HG03432 (cell line): ENCODE data around the gene SIDT1.
A peak's percentile ranks its signal among the peaks of the same experiment; 100 is the strongest.

ENCODE experiments used
- ATAC-seq: cut with Tn5 transposase; IDR thresholded peaks from one replicate; pipeline ENCODE4 v1.9.1; 2021; ENCODE audit warnings: mild to moderate bottlenecking, moderate library complexity; ENCODE audit not compliant: unreplicated experiment

SIDT1 gene

DNA sequence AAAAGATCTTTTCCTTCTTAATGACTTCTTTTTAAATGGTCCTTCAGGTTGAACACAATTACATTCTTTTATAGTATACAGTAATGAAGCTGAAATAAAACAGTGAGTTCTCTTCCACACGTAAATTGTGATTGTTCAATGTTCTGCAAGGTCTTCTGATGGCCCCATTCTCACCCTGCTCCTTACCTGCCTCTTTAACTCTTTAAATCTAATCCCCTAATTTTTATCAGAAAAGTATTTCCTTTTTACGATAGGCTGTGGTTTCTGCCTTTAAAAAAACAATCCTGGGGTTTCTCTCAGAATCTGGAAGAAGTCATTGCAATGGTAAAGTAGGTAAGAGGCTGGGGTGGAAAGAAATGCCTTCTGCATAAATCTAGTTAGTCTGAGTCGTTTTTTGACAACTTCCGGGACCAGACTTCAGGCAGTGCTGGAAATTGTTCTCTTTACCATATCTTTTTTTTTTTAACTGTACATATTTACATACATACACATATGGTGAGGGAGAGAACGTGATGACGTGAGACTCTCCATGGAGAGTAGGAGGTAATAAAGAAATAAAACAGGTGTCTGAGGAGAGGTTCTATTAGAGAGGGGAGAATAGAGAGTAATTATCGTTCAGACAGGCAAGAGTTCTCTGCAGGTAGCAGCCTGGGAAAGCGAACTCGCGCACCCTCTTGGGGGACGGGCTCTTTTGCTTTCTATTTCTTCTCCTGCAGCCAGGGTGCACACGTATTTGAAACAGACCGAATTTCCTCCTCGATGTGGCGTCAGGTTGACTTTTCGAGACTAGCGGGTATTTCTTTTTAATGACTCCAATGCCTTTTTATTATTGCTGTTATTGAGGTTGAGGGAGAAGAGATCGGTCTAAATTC lies at the start of gene SIDT1:
SIDT1 (plus strand) TSS at position 730 of the 872 bp plus-strand sequence. CDS start 467 bp downstream, outside the sequence.
- peak; percentile 75 for ATAC-seq

DNA sequence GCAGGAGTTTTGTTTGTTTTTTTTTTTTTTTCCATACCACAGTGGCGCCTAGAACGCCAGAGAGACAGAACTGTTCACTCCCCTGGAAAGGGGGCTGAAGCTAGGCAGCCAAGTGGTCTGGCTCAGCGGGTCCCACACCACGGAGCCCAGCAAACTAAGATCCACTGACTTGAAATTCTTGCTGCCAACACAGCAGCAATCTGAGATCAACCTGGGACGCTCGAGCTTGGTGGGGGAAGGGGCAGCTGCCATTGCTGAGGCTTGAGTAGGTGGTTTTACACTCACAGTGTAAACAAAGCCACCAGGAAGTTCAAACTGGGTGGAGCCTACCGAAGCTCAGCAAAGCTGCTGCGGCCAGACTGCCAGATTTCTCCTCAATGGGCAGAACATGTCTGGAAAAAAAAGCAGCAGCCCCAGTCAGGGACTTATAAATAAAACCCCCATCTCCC lies 47.2 kb upstream of the SIDT1 start:
- ATAC-seq: no peak

DNA sequence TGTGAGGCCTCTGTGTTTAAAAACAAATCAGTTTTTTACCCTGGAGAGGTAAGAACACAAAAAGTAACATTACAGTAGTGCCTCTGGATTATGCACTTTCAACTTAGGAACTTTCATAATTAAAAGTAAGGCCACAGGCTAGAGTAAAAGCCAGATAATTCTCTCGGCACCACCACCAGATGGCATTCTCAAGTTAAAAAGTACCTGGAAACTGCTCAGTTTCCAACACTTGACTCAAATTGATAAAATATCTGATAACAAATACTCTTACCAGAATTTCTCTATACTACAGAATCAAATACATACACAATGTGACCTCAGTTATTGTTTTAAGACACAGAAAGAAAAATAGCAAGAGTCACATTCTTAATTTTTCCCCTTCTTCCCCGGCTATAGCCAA lies 37.3 kb upstream of the SIDT1 start:
- ATAC-seq: peak; percentile 66

DNA sequence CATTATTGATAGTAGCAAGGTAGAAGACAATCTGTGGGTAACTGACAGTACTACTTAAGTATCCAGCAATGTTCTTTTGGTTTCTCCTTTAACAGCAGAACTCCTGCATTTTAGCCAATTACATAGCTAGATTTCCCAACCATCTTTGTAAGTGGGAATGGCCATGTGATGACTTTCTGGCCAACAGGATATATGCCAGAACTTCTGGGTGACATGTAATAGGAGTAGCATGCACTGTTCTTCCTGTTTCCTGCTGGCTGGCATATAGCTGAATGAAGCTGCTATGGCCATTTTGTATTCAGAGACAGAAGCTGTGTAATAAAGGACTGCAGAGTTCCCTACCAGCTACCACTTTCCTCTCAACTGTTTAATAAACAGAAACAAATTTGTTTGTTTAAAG lies 35.4 kb upstream of the SIDT1 start:
- no peak for ATAC-seq

DNA sequence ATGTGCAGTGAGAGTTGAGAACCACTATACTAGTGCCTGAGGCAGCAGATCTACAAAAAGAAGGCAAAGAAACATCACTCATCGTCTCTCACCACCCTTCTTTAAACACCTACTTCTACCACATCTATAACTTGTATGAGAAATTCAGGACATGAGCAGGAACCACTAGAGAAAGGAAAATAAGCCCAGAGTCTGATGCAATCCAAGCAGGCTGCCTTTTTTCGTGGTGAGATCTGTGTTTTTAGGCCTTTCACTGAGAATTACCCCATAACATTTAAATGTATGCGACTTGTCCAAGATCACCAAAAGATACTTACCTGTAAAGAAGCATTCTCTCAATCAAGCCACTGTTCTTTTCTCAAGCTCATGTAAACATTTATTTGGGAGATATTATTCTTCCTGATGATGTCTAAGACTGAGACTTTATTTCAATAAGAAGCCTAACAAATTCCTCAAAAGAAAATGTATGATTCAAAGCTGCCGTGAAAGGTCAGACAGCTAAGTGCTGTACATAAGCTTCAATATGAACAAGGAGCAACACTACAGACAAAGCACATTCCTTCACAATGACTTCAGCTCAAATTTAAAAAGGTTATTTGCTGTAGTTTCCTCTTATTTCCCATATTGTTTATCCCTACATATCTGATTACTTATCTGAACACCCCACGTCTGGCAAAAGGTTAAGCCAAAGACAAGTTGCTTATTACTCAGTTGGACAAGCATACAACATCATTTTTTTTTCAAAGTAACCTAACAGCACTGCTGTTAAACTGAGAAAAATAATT lies 33.9 kb upstream of the SIDT1 start:
- no peak for ATAC-seq

DNA sequence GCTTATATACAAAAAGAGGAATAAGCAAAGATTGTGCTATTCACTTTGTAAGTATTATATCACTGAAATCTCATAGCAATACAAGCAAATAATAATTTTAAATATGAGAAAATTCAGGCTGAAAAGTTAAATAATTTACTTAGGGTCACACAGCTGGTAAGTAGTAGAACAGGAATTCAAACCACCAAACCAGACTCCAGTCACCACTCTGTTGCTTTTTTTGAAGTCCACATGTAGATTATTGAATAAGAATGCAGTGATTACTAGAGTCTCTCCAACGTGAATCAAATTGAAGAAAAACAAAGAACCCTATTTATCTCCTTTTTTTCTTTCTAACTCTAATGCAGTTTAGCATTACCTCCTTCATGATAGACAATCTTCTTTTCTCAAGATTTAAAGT lies 33.3 kb upstream of the SIDT1 start:
- ATAC-seq: no peak

DNA sequence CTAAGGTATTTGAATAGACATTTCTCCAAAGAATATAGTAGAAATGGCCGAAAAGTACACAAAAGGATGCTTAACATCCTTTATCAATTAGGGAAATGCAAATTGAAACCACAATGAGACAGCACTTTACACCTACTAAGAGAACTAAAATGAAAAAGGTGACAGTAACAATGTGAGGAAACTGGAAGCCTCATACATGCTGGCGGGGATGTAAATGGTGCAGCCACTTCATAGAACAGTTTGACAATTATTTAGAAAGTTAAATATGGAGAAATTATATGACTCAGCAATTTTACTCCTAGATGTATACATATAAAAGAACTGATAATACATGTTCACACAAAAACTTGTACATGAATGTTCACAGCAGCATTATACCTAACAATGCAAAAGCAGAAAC lies 30.8 kb upstream of the SIDT1 start:
- no peak for ATAC-seq

DNA sequence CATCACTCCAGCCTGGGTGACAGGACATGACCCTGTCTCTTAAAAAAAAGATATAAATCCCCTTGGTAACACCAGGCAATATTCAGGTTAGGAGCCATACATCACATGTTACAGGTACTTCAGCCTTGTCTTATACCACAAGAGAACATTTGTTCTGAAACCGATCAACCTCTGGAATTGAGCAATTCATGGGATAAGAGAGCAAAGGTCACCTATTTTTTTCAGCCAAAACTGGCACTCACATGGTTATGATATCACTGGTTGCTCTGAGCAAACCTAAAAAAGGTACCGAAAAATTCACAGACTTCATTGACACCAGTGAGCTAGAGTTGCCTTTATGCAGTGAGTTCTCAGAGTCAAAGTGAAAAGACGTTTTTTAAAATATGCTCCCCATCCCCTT lies 26.5 kb upstream of the SIDT1 start:
- no peak for ATAC-seq

DNA sequence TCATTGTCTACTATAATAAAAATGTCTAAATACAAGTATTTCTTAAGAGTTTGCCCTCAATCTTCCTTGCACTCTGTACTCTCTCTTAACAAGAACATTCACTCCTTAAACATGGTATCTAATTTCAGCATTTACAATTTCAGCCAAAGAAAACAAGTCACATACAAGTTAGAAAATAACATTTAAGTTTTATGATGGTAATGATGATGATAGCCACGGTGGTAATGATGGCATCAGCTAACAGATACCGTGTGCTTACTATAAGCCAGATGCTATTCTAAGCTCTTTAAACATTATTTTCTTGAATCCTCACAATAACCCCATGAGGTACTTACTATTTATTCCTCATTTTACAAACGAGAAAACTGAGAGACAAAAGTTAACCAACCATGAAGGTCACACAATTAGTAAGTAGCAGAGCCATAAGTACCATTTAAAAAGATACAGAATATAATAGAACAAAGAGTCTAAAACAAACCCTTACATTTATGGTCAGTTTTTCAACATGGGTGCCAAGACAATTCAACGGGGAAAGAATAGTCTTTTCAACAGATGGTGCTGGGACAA lies 24.8 kb upstream of the SIDT1 start:
- no peak for ATAC-seq

DNA sequence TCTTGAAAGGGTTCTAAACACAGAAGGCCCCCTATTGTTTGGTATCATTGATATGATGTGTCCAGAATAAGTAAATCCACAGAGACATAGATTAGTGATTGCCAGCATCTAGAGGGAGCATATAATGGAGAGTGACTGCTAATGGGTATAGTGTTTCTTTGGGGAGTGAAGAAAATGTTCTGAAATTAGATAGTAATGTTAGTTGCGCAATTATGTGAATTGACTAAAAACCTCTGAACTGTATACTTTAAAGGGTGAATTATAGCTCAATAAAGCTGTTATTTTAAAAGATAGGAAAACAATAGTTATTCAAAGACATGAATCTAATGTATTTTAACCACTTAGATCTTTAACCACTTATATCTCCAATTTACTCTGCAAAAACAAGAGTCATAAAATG lies 23.4 kb upstream of the SIDT1 start:
- ATAC-seq: no peak

DNA sequence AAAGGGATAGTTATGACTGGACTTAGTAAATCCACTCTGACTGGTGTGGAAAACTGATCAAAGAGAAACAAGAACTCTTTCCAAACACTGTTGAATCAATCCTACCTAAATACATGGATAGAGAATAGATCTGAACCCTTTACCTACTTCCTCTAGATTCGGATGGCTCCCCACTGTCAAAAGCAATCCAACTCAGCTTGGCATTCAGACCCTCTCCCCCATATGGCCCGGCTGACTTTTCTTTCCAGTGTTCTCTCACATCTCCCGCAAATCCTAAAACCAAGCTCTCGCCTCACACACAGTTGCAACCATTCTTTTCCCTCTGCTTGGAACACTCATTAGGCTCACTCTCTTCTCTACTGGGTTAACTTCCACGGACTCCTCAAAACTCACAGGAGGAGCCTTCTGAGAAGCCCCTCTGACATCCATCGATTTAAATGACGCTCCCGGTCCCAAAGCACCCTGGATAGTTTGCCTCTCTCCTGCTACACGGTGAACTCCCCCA lies 18.0 kb upstream of the SIDT1 start:
- ATAC-seq: no peak

DNA sequence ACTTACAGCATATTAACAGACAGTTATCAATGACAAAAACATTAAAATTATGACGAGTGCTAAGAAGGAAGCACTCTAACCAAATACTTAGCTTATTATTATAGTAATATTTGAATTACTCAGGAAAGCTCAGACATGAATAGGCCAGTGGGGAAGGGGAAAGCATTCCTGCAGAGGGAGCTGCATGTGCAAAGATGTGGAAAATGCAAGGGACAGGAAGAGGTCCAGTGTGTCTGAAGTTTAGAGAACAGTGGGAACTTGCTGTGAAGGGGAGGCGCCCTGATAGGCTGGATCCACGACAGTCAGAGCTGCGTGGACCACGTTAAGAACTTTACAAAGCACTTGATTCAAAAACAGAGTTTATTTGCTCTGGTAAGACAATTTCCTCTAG lies 16.2 kb upstream of the SIDT1 start:
- no peak for ATAC-seq

DNA sequence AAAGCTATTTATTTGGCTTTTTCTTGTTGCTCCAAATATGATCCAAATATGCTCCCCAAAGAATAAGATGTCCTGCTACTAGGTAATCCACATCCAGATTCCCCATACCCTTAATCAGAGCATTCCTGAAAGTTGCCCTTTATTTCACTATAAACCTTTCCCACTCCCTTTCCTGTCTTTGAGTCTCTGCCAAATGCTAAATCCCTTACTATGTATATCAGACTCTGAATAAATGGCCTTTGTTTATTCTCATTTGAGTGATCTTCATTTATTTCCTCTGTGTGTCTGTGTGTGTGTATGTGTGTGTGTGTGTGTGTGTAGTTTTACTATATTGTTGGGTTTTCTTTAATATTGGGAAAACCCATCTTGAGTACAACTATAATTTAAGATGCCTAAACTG lies 10.4 kb upstream of the SIDT1 start:
- no peak for ATAC-seq

DNA sequence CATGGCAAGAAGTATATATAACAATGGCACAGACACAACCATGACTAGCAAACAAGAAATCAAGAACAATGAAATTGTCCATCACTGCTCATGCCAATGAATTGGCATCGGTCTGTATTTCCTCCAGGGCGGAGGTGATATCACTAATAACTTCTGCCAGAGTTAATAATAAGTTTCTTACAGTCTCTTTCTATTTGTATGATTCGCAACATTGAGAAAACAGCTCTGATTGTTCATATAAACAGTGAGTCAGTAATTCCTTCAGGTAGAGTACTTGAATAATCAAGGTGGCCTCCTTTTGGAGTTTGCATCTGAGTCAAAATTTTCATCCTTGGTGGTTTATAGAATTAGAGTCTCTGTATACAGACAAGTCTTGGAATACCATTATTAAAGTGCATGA lies 9.1 kb upstream of the SIDT1 start:
- ATAC-seq: no peak

DNA sequence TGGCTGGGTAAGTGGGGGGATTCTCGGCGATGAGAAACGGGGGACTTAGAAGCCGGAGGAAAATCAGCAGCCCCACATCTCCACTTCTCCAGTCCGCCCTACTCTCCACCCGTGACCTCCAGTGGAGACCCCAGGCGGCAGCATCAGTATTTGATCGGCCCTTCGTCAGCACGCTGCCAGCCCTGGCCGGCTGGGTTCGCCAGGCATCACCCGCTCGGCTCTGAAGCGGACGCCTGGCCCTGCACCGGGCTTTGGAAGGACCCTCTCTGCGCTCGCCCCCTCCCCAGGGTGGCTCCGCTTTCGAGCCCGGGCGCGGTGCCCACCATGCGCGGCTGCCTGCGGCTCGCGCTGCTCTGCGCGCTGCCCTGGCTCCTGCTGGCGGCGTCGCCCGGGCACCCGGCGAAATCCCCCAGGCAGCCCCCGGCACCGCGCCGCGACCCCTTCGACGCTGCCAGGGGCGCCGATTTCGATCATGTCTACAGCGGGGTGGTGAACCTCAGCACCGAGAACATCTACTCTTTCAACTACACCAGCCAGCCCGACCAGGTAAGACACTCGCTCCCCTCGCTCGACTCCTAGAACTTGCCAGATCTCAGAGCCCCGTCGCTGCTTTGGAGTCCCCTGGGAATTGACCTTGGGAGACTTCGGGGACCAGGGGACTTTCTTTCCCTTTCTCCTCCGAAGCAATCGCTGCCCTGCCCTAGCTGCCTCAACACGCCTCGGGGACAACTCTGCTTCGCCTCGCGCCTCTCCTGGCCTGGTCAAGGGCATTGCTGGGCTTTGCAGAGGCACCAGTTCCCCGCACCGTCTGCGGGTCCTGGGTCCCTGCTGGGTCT lies 561 bp downstream of the SIDT1 start:
- peak; percentile 44 for ATAC-seq

DNA sequence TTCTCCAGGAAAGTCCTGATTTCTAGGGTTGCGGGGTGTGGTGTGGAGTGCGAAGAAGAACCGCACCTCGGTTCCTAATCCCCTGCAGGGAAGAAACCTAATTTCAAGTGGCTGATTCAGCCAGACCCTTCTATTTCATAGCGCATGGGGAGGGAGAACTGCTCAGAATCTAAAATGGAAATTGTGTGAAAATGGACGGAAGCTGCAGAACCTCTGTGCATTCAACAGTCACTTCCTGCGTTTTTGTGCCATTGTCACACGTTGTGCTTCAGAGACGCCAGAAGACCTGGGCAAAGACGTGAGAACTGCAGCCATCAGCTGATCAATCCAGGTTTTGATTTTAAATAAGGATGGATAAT lies 1.2 kb downstream of the SIDT1 start:
- peak; percentile 26 for ATAC-seq

DNA sequence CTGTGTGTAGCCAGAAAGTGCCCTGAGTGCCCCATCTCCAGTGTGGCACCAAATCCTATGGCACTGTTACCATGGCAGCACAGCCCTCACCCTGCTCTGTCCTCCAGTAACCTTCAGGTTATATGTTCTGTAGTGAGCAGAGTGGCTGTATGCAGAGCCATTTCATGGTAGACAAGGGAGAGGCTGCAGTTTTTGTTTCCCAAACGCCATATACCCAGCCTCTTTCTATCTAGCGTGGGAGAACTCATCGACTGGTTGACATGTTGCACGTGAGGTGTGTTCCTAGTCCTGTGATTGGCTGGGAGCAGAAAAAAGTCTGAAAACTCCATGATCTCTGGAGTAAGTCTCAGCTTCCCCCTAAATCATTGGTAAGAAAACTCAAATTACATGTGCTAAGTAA lies 2.0 kb downstream of the SIDT1 start:
- ATAC-seq: no peak

DNA sequence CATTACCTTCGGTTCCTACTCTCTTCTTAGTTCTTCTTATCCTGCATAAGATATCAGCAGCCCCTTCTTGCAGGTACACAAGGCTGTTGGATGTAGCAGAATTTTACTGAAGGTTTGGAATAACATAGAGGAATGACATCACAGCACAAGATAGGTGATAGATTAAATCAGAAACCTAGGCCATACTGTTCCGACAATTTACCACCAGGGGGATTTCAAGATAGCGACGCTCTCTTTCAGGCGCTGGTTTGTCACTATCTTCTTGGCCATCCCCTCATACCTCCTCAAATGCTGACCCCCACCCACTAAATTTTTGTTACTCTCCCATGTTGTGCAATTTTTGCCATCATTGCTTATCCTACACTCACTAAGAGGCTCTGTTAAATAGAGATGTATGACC lies 3.5 kb downstream of the SIDT1 start:
- ATAC-seq: no peak

DNA sequence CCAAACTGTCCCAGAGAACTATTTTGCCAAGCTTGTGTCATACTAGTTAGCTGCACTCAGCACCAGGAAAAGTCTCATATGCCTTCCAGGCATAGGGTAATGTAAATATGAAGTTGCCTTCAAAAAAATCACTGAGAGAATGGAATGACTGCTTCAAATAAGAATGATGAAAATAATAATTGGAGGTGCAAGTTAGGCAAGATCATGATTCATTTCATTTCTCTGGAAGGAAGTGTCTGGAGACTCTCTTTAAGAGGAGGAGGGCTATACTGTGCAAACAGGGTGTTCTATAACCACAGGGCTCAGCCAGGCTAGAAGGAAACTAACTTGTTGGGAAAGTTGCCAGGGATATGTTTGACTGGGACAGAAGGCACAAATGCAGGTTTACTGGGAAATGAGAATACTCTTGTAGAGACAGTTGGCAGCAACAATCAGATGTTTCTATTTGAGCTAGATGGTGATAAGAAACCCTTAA lies 4.3 kb downstream of the SIDT1 start:
- no peak for ATAC-seq

DNA sequence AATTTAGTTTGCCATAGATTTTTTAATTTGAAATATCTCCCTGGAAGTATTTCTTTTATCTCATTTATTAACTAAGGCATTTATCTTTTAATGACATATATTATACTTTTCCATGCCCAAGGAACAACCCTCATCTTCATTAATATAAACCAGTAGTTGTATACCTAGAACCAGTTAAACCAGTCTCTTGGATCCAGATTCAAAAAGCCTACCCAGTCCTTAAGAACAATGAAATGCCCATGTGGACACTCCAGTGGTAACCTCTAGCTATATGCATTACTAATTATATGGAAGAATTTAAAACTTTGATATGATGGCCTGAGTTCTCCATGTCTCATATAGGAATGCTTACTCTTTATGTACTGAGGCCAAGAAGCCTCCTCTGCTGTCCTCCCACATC lies 4.8 kb downstream of the SIDT1 start:
- no peak for ATAC-seq

DNA sequence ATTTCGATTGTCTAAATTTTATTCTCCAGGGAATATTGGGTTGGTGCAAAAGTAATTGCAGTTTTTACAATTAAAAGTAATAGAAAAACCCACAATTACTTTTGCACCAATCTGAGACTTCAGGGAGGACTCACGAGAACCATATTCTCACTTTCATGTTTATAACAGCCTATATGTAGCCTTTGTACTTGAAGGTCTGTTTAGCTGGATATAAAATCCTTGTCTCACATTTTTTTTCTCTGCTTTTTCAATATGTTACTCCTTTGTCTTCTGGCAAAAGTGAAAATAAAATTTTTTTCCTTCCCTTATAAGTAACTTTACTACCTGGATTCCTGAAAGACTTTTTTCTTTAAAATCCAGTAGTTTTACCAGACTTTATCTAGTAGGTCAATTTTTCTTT lies 9.2 kb downstream of the SIDT1 start:
- no peak for ATAC-seq
